ENCODE data around the gene KTN1.

GRCh38 chr14:55546212-55546874 lies 33.7 kb upstream of the KTN1 start:
- TF ChIP-seq, protein P1, sequence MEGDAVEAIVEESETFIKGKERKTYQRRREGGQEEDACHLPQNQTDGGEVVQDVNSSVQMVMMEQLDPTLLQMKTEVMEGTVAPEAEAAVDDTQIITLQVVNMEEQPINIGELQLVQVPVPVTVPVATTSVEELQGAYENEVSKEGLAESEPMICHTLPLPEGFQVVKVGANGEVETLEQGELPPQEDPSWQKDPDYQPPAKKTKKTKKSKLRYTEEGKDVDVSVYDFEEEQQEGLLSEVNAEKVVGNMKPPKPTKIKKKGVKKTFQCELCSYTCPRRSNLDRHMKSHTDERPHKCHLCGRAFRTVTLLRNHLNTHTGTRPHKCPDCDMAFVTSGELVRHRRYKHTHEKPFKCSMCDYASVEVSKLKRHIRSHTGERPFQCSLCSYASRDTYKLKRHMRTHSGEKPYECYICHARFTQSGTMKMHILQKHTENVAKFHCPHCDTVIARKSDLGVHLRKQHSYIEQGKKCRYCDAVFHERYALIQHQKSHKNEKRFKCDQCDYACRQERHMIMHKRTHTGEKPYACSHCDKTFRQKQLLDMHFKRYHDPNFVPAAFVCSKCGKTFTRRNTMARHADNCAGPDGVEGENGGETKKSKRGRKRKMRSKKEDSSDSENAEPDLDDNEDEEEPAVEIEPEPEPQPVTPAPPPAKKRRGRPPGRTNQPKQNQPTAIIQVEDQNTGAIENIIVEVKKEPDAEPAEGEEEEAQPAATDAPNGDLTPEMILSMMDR (conservative IDR thresholded peaks at IDR 0.05; ENCODE audit: low read length) = no peak
- no peak for TF ChIP-seq EZH2phosphoT487 (IDR thresholded peaks at IDR 0.05; ENCODE audit: borderline replicate concordance)

All from Loucy (cell line).